Measurements from ENCODE around the gene PXN.

PXN gene

DNA sequence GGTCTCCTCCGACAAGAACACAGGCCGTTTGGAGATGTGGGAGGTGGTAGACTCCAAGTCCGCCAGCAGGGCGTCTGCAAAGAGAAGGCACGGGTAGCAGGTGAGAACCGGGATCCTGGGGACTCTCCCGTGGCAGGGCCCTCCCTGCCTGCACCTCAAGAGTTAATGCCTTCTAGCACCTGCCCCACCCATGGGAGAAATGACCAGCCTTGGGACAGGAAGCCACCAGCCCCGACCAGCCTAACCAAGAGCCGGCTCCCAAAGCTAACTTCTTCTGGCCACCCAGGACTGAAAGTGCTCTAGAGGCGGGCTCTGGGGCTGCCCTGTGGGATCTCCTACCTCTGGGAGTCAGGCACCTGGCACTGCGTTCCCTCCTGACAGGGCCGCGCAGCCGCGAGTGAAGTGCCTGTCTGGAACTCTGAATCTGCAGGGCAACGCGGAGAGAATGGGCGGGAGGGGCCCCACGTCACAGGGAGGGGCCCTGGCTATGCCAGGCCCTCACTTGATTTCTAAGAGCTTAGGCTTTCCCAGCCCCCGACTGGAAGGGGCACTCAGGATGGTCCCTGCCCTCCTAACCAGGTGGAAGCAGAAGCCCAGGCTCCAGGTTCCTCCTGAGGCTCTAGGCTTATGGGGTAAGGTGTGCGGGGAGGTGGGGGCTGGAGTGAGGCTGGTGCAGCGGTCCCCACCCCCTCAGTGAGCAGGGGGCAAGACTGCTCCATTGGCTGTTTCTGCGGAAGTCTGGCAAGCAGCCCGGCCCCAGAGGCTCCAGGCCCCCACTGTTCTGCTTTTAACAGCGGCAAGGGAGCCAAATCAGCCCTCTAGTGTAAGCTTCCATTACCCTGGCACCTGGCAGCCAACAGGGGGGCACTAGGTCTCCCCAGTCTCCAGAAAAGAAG lies 41.0 kb downstream of the PXN start:
- Histone ChIP-seq H3K9me3 (ENCODE audit: control insufficient read depth, low read length) (no peaks in the 10 kb centered on the region), H3K36me3 (ENCODE audit: control insufficient read depth, insufficient read depth, low read length) (peaks cover 11% of the 10 kb centered on the region), H3K27ac (ENCODE audit: insufficient read depth, low read depth, low read length, poor library complexity, severe bottlenecking) (no peak overlapping the region), H3K27me3 (ENCODE audit: control insufficient read depth, insufficient read depth, low read length, poor library complexity, severe bottlenecking) (no peaks in the 10 kb centered on the region), H3K4me3 (ENCODE audit: insufficient read depth, low read depth, low read length) (no peak overlapping the region), H3K4me1 (ENCODE audit: control insufficient read depth, insufficient read depth, low read length) (peaks cover 47% of the 10 kb centered on the region)
- WGBS, 2 experiments: 88 to 89% methylated on average over 25 of the region's 25 CpGs

- Histone ChIP-seq H3K9me3 (ENCODE audit: control insufficient read depth, low read length) (no peaks in the 10 kb centered on the region), H3K4me3 (ENCODE audit: insufficient read depth, low read depth, low read length) (no peak overlapping the region), H3K4me1 (ENCODE audit: control insufficient read depth, insufficient read depth, low read length) (peaks cover 38% of the 10 kb centered on the region), H3K27me3 (ENCODE audit: control insufficient read depth, insufficient read depth, low read length, poor library complexity, severe bottlenecking) (no peaks in the 10 kb centered on the region), H3K36me3 (ENCODE audit: control insufficient read depth, insufficient read depth, low read length) (peaks cover 16% of the 10 kb centered on the region), H3K27ac (ENCODE audit: insufficient read depth, low read depth, low read length, poor library complexity, severe bottlenecking) (no peak overlapping the region)
- 93 to 95% methylated on average over 19 of the region's 19 CpGs for WGBS, 2 experiments
Measured at GRCh38 chr12:120223458-120224303, 41.8 kb downstream of the PXN start.

GRCh38 chr12:120222288-120222832 lies 43.2 kb downstream of the PXN start:
- H3K27ac ChIP-seq (ENCODE audit: insufficient read depth, low read depth, low read length, poor library complexity, severe bottlenecking): no peak overlapping the region
- no peaks in the 10 kb centered on the region for H3K9me3 ChIP-seq (ENCODE audit: control insufficient read depth, low read length)
- H3K27me3 ChIP-seq (ENCODE audit: control insufficient read depth, insufficient read depth, low read length, poor library complexity, severe bottlenecking): no peaks in the 10 kb centered on the region
- no peak overlapping the region for H3K4me3 ChIP-seq (ENCODE audit: insufficient read depth, low read depth, low read length)
- H3K4me1 ChIP-seq (ENCODE audit: control insufficient read depth, insufficient read depth, low read length): peaks cover 25% of the 10 kb centered on the region
- 94 to 95% methylated on average over 12 of the region's 12 CpGs for WGBS, 2 experiments
- peaks cover 16% of the 10 kb centered on the region for H3K36me3 ChIP-seq (ENCODE audit: control insufficient read depth, insufficient read depth, low read length)

DNA sequence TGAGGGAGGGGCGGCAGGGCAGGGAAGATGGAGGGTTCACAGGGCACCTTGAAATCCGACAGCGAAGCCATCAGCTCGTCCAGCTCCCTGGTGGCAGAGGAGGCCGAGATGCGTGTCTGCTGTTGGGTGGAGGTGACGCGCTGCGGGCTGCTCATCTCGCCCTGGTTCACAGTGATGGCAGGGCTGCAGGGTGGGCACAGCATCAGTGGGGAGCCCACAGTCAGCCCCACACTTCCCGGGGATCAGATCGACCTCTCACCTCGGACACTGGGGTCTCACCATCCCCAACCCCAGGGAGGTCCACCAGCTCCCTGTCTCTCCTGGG lies 44.0 kb downstream of the PXN start:
- Histone ChIP-seq H3K36me3 (ENCODE audit: control insufficient read depth, insufficient read depth, low read length) (peaks cover 16% of the 10 kb centered on the region), H3K4me3 (ENCODE audit: insufficient read depth, low read depth, low read length) (no peak overlapping the region), H3K9me3 (ENCODE audit: control insufficient read depth, low read length) (no peaks in the 10 kb centered on the region), H3K27ac (ENCODE audit: insufficient read depth, low read depth, low read length, poor library complexity, severe bottlenecking) (no peak overlapping the region), H3K27me3 (ENCODE audit: control insufficient read depth, insufficient read depth, low read length, poor library complexity, severe bottlenecking) (no peaks in the 10 kb centered on the region), H3K4me1 (ENCODE audit: control insufficient read depth, insufficient read depth, low read length) (peaks cover 25% of the 10 kb centered on the region)
- WGBS, 2 experiments: 94 to 97% methylated on average over 13 of the region's 13 CpGs

- Histone ChIP-seq H3K9me3 (ENCODE audit: control insufficient read depth, low read length) (no peaks in the 10 kb centered on the region), H3K27me3 (ENCODE audit: control insufficient read depth, insufficient read depth, low read length, poor library complexity, severe bottlenecking) (no peaks in the 10 kb centered on the region), H3K4me1 (ENCODE audit: control insufficient read depth, insufficient read depth, low read length) (peaks cover 24% of the 10 kb centered on the region), H3K36me3 (ENCODE audit: control insufficient read depth, insufficient read depth, low read length) (peaks cover 16% of the 10 kb centered on the region), H3K27ac (ENCODE audit: insufficient read depth, low read depth, low read length, poor library complexity, severe bottlenecking) (peak overlapping the region; percentile 67), H3K4me3 (ENCODE audit: insufficient read depth, low read depth, low read length) (no peak overlapping the region)
- WGBS, 2 experiments: 73 to 80% methylated on average over 10 of the region's 10 CpGs
Measured at GRCh38 chr12:120220838-120221575, 44.5 kb downstream of the PXN start.

DNA sequence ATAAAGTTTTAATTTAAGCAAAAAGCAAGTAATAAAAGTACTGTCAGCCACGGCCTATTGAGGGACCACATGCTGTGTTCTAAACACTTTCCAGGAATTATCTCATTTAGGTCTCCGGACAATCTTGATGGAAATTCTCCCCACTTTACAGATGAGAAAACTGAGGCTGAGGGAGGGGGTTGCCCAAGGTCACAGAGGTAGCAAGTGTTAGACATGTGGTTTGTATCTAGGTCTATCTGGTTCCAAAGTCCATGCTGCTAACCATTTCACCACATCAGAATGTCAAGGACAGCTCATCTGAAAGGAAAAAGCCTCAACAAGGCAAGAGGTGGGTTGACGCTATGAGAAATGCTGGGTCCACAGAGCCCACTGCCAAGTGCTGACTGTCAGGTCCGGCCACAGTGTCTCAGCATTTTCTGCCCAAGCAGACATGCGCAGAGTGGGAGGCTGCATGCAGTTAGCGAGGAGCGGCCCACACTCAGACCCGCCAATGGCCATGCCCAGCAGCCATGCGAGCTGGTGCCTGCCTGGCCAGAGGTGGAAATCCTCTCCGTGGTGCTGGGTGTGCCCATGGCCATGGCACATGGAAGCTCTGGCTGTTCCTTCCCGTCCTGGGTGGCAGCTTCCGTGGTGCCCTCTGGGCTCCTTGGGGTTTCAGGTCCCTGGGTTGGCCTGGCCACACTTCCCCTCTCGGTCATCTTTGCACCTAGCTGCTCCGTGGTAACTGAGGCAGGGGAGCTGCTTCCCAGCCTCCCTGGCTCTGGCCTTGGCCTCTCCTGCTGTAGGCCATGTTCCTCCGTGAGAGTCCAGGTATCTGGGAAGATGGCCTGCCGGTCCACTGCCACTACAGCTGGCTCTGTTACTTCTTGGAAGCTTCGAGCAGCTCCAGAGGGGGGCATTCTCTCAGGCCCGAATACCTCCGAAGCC lies 46.6 kb downstream of the PXN start:
- peaks cover 16% of the 10 kb centered on the region for H3K36me3 ChIP-seq (ENCODE audit: control insufficient read depth, insufficient read depth, low read length)
- H3K4me1 ChIP-seq (ENCODE audit: control insufficient read depth, insufficient read depth, low read length): peaks cover 8% of the 10 kb centered on the region
- 95 to 97% methylated on average over 19 of the region's 19 CpGs for WGBS, 2 experiments
- H3K9me3 ChIP-seq (ENCODE audit: control insufficient read depth, low read length): no peaks in the 10 kb centered on the region
- H3K4me3 ChIP-seq (ENCODE audit: insufficient read depth, low read depth, low read length): no peak overlapping the region
- no peak overlapping the region for H3K27ac ChIP-seq (ENCODE audit: insufficient read depth, low read depth, low read length, poor library complexity, severe bottlenecking)
- no peaks in the 10 kb centered on the region for H3K27me3 ChIP-seq (ENCODE audit: control insufficient read depth, insufficient read depth, low read length, poor library complexity, severe bottlenecking)

- no peak overlapping the region for H3K4me3 ChIP-seq (ENCODE audit: insufficient read depth, low read depth, low read length)
- H3K9me3 ChIP-seq (ENCODE audit: control insufficient read depth, low read length): no peaks in the 10 kb centered on the region
- no peak overlapping the region for H3K27ac ChIP-seq (ENCODE audit: insufficient read depth, low read depth, low read length, poor library complexity, severe bottlenecking)
- H3K4me1 ChIP-seq (ENCODE audit: control insufficient read depth, insufficient read depth, low read length): peaks cover 8% of the 10 kb centered on the region
- peaks cover 13% of the 10 kb centered on the region for H3K36me3 ChIP-seq (ENCODE audit: control insufficient read depth, insufficient read depth, low read length)
- H3K27me3 ChIP-seq (ENCODE audit: control insufficient read depth, insufficient read depth, low read length, poor library complexity, severe bottlenecking): no peaks in the 10 kb centered on the region
- 88 to 90% methylated on average over 31 to 32 of the region's 32 CpGs for WGBS, 2 experiments
Measured at GRCh38 chr12:120216742-120217605, 48.6 kb downstream of the PXN start.

GRCh38 chr12:120215766-120216735 lies 49.5 kb downstream of the PXN start:
- Histone ChIP-seq H3K27ac (ENCODE audit: insufficient read depth, low read depth, low read length, poor library complexity, severe bottlenecking) (no peak overlapping the region), H3K4me3 (ENCODE audit: insufficient read depth, low read depth, low read length) (no peak overlapping the region), H3K4me1 (ENCODE audit: control insufficient read depth, insufficient read depth, low read length) (peaks cover 5% of the 10 kb centered on the region), H3K9me3 (ENCODE audit: control insufficient read depth, low read length) (no peaks in the 10 kb centered on the region), H3K27me3 (ENCODE audit: control insufficient read depth, insufficient read depth, low read length, poor library complexity, severe bottlenecking) (no peaks in the 10 kb centered on the region), H3K36me3 (ENCODE audit: control insufficient read depth, insufficient read depth, low read length) (peaks cover 15% of the 10 kb centered on the region)
- 89 to 90% methylated on average over 23 of the region's 23 CpGs for WGBS, 2 experiments

Data from ectodermal cell (in vitro differentiated cells).